Common myeloid progenitor, CD34-positive (primary cell): ENCODE results near the gene UFD1.

Experiments
- CTCF ChIA-PET: fragments of 350-600 bp; sonication (Branson Sonifier 250); formaldehyde crosslinking; loops from one replicate; lab custom pipeline; 2021; ENCODE audit warnings: antibody characterized with exemption; lab: Charles Lee
- POLR2A ChIA-PET: fragments of 350-600 bp; sonication (Branson Sonifier 250); formaldehyde crosslinking; loops from one replicate; lab custom pipeline; 2021; ENCODE audit warnings: antibody characterized with exemption; lab: Charles Lee
- DNase-seq, 3 donors: peaks; one replicate each; pipeline versions ENCODE4 v3.0.0 to v3.0.0-alpha.2; 2013
- H3K27ac ChIP-seq, 2 experiments: 1 replicate in 1 of 2; 2 replicates in 1 of 2; pipeline ENCODE4 v1.7.0; 2013; ENCODE audit warnings: inconsistent platforms in 2 of 2, low read length in 2 of 2, mild to moderate bottlenecking in 2 of 2, low read depth in 1 of 2, moderate library complexity in 1 of 2; ENCODE audit not compliant: severe bottlenecking in 2 of 2, insufficient read depth in 1 of 2, poor library complexity in 1 of 2
- H3K27me3 ChIP-seq, 5 experiments: replicated peaks in 2 of 5; 1 replicate in 3 of 5; 2 replicates in 2 of 5; pipeline versions ENCODE4 v1.6.1 to v1.7.0; 2013; ENCODE audit warnings: low read length in 4 of 5, mild to moderate bottlenecking in 2 of 5, moderate library complexity in 2 of 5, inconsistent platforms in 1 of 5; ENCODE audit not compliant: insufficient read depth in 5 of 5, control insufficient read depth in 4 of 5
- H3K36me3 ChIP-seq, 4 experiments: 1 replicate in 2 of 4; 2 replicates in 2 of 4; pipeline versions ENCODE4 v1.6.1 to v1.7.0; 2013; ENCODE audit warnings: low read length in 3 of 4, control low read depth in 1 of 4, mild to moderate bottlenecking in 1 of 4; ENCODE audit not compliant: control insufficient read depth in 4 of 4, insufficient read depth in 4 of 4
- H3K4me1 ChIP-seq, 4 experiments: 1 replicate in 3 of 4; 2 replicates in 1 of 4; pipeline versions ENCODE4 v1.6.1 to v1.7.1; 2013; ENCODE audit warnings: low read length in 3 of 4, mild to moderate bottlenecking in 3 of 4, control low read depth in 1 of 4, inconsistent platforms in 1 of 4, moderate library complexity in 1 of 4; ENCODE audit not compliant: control insufficient read depth in 4 of 4, insufficient read depth in 4 of 4; ENCODE audit errors: control extremely low read depth in 1 of 4
- H3K4me3 ChIP-seq, 7 experiments: 1 replicate in 4 of 7; 2 replicates in 3 of 7; pipeline versions ENCODE4 v1.5.1 to v1.7.0; 2013; ENCODE audit warnings: mild to moderate bottlenecking in 7 of 7, low read length in 6 of 7, moderate library complexity in 6 of 7, inconsistent platforms in 2 of 7, low read depth in 2 of 7, control low read depth in 1 of 7; ENCODE audit not compliant: insufficient read depth in 4 of 7, control insufficient read depth in 1 of 7; ENCODE audit errors: extremely low read depth in 1 of 7
- H3K9me3 ChIP-seq, 5 experiments: 1 replicate in 4 of 5; 2 replicates in 1 of 5; pipeline versions ENCODE4 v1.6.1 to v1.7.1; 2013; ENCODE audit warnings: low read length in 4 of 5, mild to moderate bottlenecking in 2 of 5, inconsistent platforms in 1 of 5, low read depth in 1 of 5, moderate library complexity in 1 of 5; ENCODE audit not compliant: control insufficient read depth in 4 of 5, insufficient read depth in 2 of 5; ENCODE audit errors: control extremely low read depth in 1 of 5
- WGBS: methylation state at CpG from one replicate; pipeline ENCODE4 v1.1.5; 2013; ENCODE audit not compliant: insufficient coverage; 5-methylcytosine and 5-hydroxymethylcytosine counted together

Gene UFD1

DNA sequence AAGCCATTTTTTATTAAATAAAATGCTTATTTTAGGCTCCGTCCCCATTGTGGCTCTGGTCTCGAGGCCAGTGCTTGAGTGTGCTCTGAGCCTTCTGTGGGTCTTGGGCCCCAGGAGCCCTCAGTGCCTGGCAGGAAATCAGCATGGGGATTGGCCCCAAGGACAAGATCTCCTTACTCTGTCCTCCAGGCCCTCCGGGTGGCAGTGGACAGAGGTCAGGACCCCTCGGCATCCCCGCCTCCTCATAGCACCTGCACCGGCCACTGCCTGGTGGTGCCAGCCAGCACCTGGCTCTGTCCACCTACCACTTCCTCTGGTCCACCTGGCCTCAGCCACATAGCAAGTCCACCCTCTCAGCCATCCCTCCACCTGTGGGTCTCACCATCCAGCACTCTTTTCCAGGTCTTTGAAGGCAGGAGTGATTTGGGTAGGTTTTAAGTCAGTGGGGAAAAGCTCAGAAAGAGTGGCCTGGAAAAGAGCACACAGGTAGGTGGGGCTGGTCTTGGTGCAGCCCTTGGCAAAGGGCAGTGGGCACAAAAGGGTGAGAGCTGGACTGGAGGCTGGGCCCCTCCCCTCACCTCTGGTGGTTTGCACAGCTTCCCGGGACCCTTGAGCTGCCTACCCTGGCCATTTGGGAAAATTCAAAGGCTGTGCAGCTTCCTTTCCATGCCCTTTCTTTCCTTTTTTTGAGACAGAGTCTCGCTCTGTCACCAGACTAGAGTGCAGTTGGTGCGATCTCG lies 41.7 kb upstream of the UFD1 start:
- Histone ChIP-seq H3K4me1 (peaks cover 0 to 32% (median 25%) of the 10 kb centered on the region in 4 experiments), H3K27ac (no peak overlapping the region), H3K9me3 (no peaks in the 10 kb centered on the region), H3K4me3 (no peak overlapping the region), H3K36me3 (peaks cover 0 to 60% (median 8%) of the 10 kb centered on the region in 4 experiments), H3K27me3 (peaks cover 0 to 25% (median 0%) of the 10 kb centered on the region in 5 experiments)
- no peak for DNase-seq
- 96% methylated on average over 10 of the region's 10 CpGs for WGBS
- POLR2A ChIA-PET: interaction anchor here (1.1 kb wide), 1 partner anchor 10 kb away, joined by 9 read pairs; no protein-coding TSS in a partner anchor
- CTCF ChIA-PET: interaction anchor here (0.6 to 2.6 kb wide), 6 partner anchors 15 to 109 kb away, joined by 3 to 14 read pairs (median 4); no protein-coding TSS in a partner anchor

DNA sequence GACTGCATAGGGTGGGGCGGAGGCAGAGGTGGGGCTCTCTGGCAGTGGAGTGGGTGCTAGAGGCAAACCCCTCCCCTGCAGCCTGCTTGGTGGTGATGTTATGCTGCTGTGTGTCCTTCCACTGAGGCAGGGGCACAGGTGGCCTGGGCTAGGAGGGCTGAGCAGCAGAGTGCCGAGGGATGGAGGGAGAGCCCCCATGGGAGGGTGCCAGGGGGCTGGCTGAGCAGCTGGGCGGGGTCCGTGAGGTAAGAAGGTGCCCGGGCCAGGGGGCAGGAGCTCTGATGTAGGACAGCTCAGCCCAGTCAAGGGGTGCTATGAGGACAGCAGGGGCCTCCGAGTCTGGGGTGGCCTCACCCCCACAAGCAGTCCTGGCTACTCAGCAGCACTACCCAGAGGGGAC lies 41.0 kb upstream of the UFD1 start:
- ChIA-PET CTCF (no interaction called here), POLR2A (no interaction called here)
- Histone ChIP-seq H3K27ac (no peak overlapping the region), H3K36me3 (peaks cover 0 to 67% (median 14%) of the 10 kb centered on the region in 4 experiments), H3K9me3 (no peaks in the 10 kb centered on the region), H3K4me3 (no peak overlapping the region), H3K27me3 (peaks cover 0 to 19% (median 0%) of the 10 kb centered on the region in 5 experiments), H3K4me1 (peaks cover 0 to 31% (median 23%) of the 10 kb centered on the region in 4 experiments)
- WGBS: 99% methylated on average over 6 of the region's 6 CpGs
- no peak for DNase-seq

DNA sequence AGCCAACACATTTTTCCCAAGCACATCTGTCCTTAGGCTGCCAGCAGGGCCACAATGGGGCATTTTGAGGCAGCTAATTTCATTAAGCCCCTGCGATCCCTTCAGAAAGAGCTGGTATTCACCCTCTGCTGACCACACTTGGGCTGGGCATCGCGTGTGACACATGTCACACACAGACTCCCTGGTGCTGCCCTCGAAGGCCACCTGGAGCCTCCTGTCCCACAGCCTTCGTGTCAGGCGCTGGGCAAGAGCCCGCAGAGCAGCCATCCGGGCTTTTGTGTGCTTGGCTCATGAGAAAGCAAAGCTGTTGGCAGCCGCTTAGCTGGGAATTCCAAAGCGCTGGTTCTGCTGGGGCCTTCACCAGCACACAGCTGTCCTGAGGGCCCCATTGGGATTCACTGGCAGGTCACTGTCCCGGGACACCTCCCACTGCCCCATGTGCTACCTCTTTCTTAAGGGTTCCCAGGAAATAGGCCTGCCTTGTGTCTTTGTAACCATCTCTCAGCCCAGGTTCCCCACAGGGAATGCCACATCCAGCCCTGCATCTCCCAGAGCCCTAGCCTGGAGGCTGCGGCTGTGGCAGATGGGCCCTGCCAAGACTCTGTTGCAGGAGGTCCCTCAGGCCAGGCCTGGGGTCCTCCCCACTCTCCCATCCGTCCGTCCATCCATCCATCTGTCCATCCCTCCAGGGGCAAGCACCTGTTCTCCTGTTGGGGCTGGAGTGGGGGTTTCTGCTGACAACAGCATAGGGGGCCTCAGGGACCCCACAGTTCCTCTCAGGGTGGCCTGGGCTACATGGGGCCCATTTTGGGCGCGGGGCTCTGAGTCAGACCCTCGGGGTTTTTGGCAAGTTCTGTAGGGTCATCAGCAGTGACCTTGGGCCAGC lies 40.3 kb upstream of the UFD1 start:
- H3K27ac ChIP-seq: no peak overlapping the region
- peaks cover 0 to 12% (median 0%) of the 10 kb centered on the region in 5 experiments for H3K27me3 ChIP-seq
- peaks cover under 1 to 74% (median 19%) of the 10 kb centered on the region in 4 experiments for H3K36me3 ChIP-seq
- H3K4me3 ChIP-seq: no peak overlapping the region
- ChIA-PET CTCF (no interaction called here), POLR2A (no interaction called here)
- no peak for DNase-seq
- peaks cover 0 to 24% (median 17%) of the 10 kb centered on the region in 4 experiments for H3K4me1 ChIP-seq
- 96% methylated on average over 14 of the region's 17 CpGs for WGBS
- H3K9me3 ChIP-seq: no peaks in the 10 kb centered on the region

DNA sequence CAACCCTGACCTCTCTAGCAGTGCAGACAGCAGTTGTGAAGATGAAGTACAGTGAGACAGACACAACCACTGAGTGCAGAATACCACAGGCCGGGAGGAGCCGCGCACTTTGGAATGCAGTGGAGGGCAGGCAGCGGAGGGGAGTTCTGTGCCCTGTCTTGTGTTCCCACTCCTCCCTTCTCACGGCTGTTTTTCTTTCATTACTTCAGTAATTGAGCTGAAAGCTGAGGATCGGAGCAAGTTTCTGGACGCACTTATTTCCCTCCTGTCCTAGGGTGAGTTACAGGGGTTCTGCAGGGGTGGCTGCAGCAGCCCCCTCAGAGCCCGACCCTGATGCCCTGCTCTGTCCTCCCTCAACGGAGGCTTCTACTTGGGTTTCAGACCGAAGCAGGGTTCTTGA lies 39.6 kb upstream of the UFD1 start:
- DNase-seq: no peak

DNA sequence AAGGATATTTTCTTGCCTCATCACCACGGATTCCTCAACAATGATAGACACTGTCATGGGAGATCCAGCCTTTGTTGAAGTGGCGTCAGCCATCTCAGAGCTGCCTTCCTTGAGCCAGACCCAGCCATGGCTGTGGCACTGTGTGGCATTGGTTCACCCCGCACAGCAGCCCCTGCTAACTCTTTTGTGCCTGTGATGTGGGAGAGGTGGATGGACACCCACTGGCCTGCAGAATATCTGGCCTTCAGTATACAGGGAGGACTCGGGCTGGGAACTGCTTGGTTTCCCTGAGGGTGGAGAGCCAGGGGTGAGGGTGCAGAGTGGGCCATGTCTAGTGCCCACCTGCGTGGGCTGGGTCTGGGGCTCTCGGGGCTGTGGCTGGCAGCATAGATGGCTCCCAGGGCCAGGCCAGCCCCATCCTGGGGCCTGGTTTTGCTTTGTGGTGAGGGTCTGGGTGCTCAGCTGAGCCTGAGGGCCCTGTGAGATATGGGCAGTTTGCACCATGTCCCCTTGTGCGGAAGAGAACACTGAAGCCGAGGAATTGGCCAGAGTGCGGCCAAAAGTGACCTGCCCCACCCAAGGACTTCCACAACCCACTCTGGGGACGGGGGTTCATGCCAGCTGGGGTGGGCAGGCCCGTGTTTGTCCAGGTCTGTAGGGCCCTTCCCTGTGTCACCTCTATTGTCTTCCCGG lies 39.1 kb upstream of the UFD1 start:
- Histone ChIP-seq H3K27me3 (peaks cover 0 to 3% (median 0%) of the 10 kb centered on the region in 5 experiments), H3K4me3 (no peak overlapping the region), H3K27ac (no peak overlapping the region), H3K9me3 (peaks cover 0 to 4% (median 2%) of the 10 kb centered on the region in 5 experiments), H3K4me1 (peaks cover 0 to 12% (median 5%) of the 10 kb centered on the region in 4 experiments), H3K36me3 (peaks cover 10 to 82% (median 26%) of the 10 kb centered on the region in 4 experiments)
- DNase-seq: no peak
- ChIA-PET CTCF (no interaction called here), POLR2A (no interaction called here)
- WGBS: 93% methylated on average over 9 of the region's 12 CpGs

More for the DNA sequence above, 39.6 kb upstream of the UFD1 start:
- POLR2A ChIA-PET: no interaction called here
- Histone ChIP-seq H3K4me1 (peaks cover 0 to 18% (median 10%) of the 10 kb centered on the region in 4 experiments), H3K27ac (no peak overlapping the region), H3K27me3 (peaks cover 0 to 8% (median 0%) of the 10 kb centered on the region in 5 experiments), H3K4me3 (no peak overlapping the region), H3K36me3 (peaks cover 7 to 78% (median 22%) of the 10 kb centered on the region in 4 experiments), H3K9me3 (peaks cover 0 to 3% (median 0%) of the 10 kb centered on the region in 5 experiments)
- 97% methylated on average over 10 of the region's 10 CpGs for WGBS
- CTCF ChIA-PET: no interaction called here

DNA sequence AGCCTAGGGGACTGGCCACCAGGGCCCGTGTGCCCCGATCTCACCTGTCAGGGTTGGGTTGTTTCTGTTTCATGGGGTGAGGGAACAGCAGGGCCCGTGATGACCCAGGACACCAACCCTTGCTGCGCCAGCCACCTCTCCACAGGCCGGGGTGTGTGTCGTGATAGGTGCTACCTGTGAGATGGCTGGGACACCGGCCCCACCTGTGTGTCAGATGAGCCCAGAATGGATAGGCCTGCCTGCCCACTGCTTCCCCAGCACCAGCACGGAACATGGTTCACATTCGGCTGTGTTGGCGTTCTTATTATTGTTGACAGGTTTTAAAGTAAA lies 38.1 kb upstream of the UFD1 start:
- ChIA-PET CTCF (no interaction called here), POLR2A (no interaction called here)
- Histone ChIP-seq H3K27ac (no peak overlapping the region), H3K9me3 (peaks cover 0 to 4% (median 2%) of the 10 kb centered on the region in 5 experiments), H3K27me3 (no peaks in the 10 kb centered on the region), H3K4me3 (no peak overlapping the region), H3K4me1 (peaks cover 0 to 3% (median under 1%) of the 10 kb centered on the region in 4 experiments), H3K36me3 (peaks cover 10 to 91% (median 30%) of the 10 kb centered on the region in 4 experiments)
- no peak for DNase-seq
- 98% methylated on average over 9 of the region's 10 CpGs for WGBS
